GM18873 (cell line): ENCODE data around the gene SLC12A2.

Experiments
- ATAC-seq: cut with Tn5 transposase; IDR thresholded peaks from one replicate; pipeline ENCODE4 v1.9.1; 2021; ENCODE audit warnings: mild to moderate bottlenecking, moderate library complexity, moderate number of reproducible peaks; ENCODE audit not compliant: unreplicated experiment, low FRiP score

Gene SLC12A2

GRCh38 chr5:128083033-128083810 lies at the start of gene SLC12A2:
SLC12A2 (plus strand) TSS chr5:128083766; CDS start chr5:128083955, 189 bp downstream.
- ATAC-seq: peak; percentile 51

- ATAC-seq: no peak
Observed at GRCh38 chr5:128035689-128036088, 47.9 kb upstream of the SLC12A2 start.

GRCh38 chr5:128036950-128037349 lies 46.6 kb upstream of the SLC12A2 start:
- ATAC-seq: no peak

DNA sequence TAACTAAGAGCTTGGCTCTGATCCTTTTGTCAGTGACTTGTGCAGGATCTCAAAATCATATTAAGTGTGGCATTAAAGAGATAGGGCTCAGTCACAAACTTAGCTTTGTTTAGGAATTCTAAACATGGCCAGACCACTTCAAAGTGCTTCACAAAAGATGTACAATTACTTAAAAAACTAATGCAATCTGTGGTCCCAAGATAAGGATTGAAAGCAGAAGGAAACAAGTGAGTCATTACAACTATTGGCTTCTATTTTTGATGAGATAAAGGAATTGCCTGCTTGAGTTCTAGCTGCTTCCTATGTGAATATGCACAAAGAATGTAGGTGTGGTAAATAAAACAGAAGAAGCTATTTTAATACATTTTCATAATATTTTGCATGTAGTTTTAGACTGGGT lies 44.9 kb upstream of the SLC12A2 start:
- ATAC-seq: no peak

GRCh38 chr5:128040927-128041326 lies 42.6 kb upstream of the SLC12A2 start:
- no peak for ATAC-seq

- ATAC-seq: no peak
Observed at GRCh38 chr5:128052780-128053179, 30.8 kb upstream of the SLC12A2 start.

- no peak for ATAC-seq
Observed at GRCh38 chr5:128053291-128053954, 30.1 kb upstream of the SLC12A2 start.

DNA sequence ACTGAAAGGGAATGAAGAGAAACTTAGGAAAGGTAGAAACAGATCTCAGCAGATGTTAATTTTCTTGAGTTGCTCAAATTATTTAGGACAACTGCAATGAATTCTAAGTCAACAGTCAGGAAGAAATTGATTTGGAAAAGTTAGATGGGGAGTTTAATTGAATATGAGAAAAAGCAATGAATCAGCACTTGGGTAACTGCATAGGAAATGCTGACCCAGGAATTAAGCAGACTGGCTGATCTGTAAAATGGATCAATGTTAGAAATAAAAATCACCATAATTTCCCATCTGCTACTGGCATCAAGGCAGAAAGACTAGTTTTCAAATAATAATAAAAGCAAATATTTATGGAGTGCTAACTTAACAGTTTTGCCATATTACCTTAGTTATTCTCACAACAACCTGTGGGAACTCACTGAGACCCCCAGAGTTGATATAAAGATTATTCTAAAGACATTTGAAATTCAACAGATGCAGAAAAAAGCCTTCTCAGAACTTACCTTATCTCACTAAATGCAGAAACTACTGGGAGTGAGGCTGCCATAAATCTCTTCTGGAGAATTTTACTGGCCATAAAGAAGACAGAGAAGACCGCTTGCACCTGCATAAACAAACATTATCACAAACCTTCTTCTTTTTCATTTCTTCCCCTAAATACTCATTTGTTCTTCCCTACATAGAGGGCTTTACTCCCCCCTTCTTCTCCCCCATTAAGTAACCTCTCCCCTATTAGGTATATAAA lies 22.8 kb upstream of the SLC12A2 start:
- ATAC-seq: no peak

DNA sequence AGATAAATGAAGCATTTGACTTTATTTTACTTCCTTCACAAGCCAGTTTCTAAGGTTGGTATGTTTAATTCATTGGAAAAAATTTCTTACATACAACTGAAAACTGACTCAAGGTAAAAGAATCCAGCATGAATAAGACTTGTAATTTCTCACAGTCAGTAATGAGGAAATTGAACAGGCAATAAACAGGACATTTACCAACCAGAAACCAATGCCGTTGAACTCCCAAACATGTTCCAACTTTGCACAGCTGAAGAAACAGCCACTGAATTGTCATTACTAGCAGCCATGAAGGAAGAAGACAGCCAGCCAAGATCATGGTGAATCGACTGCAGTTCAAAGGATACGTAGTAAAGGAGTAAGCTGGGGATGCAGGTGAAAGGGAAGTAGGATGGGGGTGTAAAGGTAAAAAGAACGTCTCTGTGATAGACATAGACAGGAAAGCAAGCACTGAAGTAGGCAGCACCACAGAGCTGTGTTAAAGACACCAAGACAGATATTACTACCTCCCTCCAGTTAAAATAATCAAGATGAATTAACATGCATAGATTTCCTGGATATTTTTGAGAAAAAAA lies 21.3 kb upstream of the SLC12A2 start:
- ATAC-seq: no peak

DNA sequence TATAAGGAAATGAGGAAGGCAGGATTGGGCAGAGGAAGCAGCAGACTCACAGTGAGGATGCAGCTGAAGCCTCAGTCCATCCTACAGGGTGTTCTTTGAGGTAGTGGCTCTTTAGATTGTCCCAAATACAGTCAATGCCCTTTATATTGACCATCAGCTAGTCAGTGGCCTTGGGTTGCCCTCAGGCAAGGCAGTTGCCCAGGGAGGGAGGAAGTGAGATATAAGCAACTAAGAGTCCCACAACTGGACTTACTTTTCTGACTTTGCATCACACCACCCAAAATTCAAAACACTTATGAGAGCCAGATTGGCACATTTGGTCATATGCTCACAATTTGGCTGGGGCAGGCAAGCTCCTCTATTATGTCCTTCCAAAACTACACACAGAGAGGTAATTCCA lies 9.4 kb upstream of the SLC12A2 start:
- ATAC-seq: no peak

GRCh38 chr5:128074953-128075352 lies 8.6 kb upstream of the SLC12A2 start:
- no peak for ATAC-seq

DNA sequence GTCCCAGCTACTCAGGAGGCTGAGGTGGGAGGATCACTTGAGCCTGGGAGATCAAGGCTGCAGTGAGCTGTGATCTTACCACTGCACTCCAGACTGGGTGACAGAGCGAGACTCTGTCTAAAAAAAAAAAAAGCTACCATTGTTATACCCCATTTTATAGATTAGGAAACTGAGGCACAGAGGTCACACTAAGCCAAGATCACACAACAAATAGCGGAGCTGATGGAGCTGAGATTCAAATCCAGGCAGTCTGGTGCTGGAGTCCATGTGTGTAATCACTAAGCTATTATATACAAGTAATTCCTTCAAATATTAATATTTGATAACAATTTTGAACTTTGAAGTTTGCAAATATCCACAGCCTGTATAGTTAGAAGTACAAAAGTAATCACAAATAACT lies 6.0 kb upstream of the SLC12A2 start:
- no peak for ATAC-seq

DNA sequence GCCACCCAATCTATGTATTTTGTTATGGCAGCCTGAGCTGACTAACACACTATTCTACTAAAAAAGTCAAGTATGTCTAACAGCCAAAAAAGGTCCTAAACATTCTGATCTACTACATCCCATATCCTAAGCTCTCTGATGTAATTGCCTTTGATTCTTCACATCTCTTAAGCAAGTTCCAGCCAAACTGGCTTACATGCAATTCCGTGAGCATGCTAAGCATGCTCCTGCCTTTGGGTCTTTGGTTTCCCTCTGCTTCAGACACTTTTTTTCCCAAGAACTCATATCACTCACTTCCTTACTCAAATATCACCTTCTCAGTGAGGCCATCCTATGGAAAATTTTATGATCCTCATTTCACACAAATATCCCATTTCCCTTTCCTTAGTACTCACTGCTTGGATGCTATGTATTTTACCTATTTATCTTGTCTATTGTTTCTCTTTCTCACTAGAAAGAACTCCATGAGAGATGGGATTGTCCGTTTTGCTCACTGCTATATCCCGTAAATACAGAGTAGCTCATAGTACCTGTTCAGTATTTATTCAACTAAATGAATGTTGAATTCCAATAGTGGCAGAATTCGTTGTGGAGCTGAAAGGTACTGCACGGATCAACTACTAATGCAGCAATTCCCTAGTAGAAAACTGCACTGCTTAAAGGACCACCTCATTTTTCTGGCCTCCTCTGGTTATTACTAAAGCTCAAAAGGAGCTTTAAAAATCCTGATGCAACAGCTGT lies 2.3 kb upstream of the SLC12A2 start:
- ATAC-seq: no peak

DNA sequence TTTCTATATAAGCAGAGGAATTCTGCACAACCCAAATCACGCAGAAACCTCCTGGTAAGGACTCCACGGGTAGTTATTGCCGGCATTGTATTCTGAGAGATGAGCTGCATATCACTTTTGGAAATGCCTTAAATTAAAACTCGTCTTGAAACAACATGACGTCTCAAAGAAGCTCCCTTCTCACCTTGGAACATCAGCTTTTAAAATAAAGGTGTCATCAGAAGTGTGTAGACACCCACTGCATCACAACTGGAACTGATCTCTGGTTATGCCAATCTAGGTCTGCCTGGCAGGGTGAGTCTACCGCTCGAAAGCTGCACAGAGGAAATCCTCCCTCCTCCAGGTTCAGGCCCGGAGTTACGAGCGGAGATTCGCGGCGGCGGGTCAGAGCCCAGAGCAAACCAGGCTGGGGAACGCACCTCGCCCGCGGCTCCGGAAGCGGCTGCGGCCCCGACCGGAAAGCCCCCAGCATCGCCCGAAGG lies 974 bp upstream of the SLC12A2 start:
- ATAC-seq: peak; percentile 23

- ATAC-seq: peak; percentile 27
Observed at GRCh38 chr5:128083811-128084227, 253 bp downstream of the SLC12A2 start.

DNA sequence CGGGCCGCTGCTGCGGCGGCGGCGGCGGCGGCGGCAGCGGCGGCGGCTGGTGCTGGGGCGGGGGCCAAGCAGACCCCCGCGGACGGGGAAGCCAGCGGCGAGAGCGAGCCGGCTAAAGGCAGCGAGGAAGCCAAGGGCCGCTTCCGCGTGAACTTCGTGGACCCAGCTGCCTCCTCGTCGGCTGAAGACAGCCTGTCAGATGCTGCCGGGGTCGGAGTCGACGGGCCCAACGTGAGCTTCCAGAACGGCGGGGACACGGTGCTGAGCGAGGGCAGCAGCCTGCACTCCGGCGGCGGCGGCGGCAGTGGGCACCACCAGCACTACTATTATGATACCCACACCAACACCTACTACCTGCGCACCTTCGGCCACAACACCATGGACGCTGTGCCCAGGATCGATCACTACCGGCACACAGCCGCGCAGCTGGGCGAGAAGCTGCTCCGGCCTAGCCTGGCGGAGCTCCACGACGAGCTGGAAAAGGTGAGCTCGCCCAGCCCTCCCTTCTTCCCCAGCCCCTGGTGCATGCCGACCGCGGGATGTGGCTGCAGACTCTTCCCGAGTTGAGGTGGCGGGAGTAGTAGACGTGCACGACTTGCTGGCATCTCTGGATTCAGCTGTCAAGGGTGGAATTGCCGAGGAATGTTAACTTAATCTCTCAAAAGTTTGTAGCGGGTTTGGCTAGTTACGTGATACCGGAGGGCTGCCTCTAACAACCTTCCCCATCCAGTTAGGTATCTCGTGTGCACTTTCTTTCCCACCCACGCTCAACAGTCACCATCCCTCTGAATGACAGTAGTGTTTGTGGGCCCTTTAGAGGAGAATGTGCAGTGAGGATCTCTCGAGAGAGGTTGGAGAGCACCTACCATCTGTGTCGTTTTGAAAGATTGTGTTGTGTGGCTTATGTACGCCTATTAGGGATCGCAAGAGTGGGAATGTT lies 932 bp downstream of the SLC12A2 start:
- ATAC-seq: no peak

- no peak for ATAC-seq
Observed at GRCh38 chr5:128085413-128085812, 1.8 kb downstream of the SLC12A2 start.

- ATAC-seq: no peak
Observed at GRCh38 chr5:128091579-128091978, 8.0 kb downstream of the SLC12A2 start.

- no peak for ATAC-seq
Observed at GRCh38 chr5:128092144-128092543, 8.6 kb downstream of the SLC12A2 start.
